NK-92 treated with Interleukin-12 subunit alpha and Interleukin-12 subunit beta, amount 100 ng/mL, for 24 hours (cell line): ENCODE results near the gene CENPV.

ENCODE experiments used
- DNase-seq: peaks from one replicate; lab custom pipeline; 2025; lab: John Stamatoyannopoulos, UW

The CENPV gene

GRCh38 chr17:16361874-16362273 lies 8.6 kb upstream of the CENPV start:
- no peak for DNase-seq

GRCh38 chr17:16358394-16358793 lies 5.1 kb upstream of the CENPV start:
- no peak for DNase-seq

GRCh38 chr17:16354585-16354984 lies 1.3 kb upstream of the CENPV start:
- no peak for DNase-seq

- peak; percentile 1 for DNase-seq
These were observed 477 bp downstream of the CENPV start for GRCh38 chr17:16352667-16353316.

- no peak for DNase-seq
These were observed 984 bp downstream of the CENPV start for GRCh38 chr17:16352303-16352666.

- DNase-seq = no peak
These were observed 1.4 kb downstream of the CENPV start for GRCh38 chr17:16351831-16352230.

GRCh38 chr17:16349431-16349830 lies 3.8 kb downstream of the CENPV start:
- no peak for DNase-seq

GRCh38 chr17:16348586-16348985 lies 4.7 kb downstream of the CENPV start:
- DNase-seq = no peak

GRCh38 chr17:16346721-16347271 lies 6.5 kb downstream of the CENPV start:
- DNase-seq = no peak

- DNase-seq = no peak
These were observed 7.7 kb downstream of the CENPV start for GRCh38 chr17:16345565-16345964.

- no peak for DNase-seq
These were observed 9.7 kb downstream of the CENPV start for GRCh38 chr17:16343569-16343968.

- DNase-seq = no peak
These were observed 10.3 kb downstream of the CENPV start for GRCh38 chr17:16342979-16343378.

GRCh38 chr17:16339959-16340358 lies 13.3 kb downstream of the CENPV start:
- DNase-seq = no peak

GRCh38 chr17:16339402-16339801 lies 13.9 kb downstream of the CENPV start:
- DNase-seq = no peak

- no peak for DNase-seq
These were observed 14.9 kb downstream of the CENPV start for GRCh38 chr17:16338391-16338790.

- no peak for DNase-seq
These were observed 23.6 kb downstream of the CENPV start for GRCh38 chr17:16329519-16330271.

- no peak for DNase-seq
These were observed 24.3 kb downstream of the CENPV start for GRCh38 chr17:16328997-16329396.

- no peak for DNase-seq
These were observed 26.3 kb downstream of the CENPV start for GRCh38 chr17:16327018-16327417.

- DNase-seq = no peak
These were observed 27.3 kb downstream of the CENPV start for GRCh38 chr17:16325964-16326363.

GRCh38 chr17:16322636-16323035 lies 30.6 kb downstream of the CENPV start:
- DNase-seq = no peak

- DNase-seq = no peak
These were observed 33.3 kb downstream of the CENPV start for GRCh38 chr17:16319969-16320368.

- DNase-seq = no peak
These were observed 38.4 kb downstream of the CENPV start for GRCh38 chr17:16314859-16315258.

- no peak for DNase-seq
These were observed 39.1 kb downstream of the CENPV start for GRCh38 chr17:16314189-16314588.
